Occipital lobe (tissue), 2 donors: ENCODE results near the gene TIGD1. TPM values are rescaled to one million over a fixed set of nuclear protein-coding genes. Genes with fewer than 3 reads are reported as not detected.
"Not testable (repeated sequence)": the region's sequence is repeated elsewhere in the genome, so short reads cannot be mapped to it uniquely, and the experiment has no call there.

Source experiments
- DNase-seq: peaks from one replicate; lab custom pipeline; 2025; lab: John Stamatoyannopoulos, UW
- total RNA-seq: library from RNA; depleted of rRNA; stranded (reverse); fragments of >200 nt; gene quantifications from one replicate; pipeline ENCODE4 v1.2.3, GENCODE V29; 2014

Gene TIGD1
- total RNA-seq, 1 donor from 2014 or later = 11.2 TPM

DNA sequence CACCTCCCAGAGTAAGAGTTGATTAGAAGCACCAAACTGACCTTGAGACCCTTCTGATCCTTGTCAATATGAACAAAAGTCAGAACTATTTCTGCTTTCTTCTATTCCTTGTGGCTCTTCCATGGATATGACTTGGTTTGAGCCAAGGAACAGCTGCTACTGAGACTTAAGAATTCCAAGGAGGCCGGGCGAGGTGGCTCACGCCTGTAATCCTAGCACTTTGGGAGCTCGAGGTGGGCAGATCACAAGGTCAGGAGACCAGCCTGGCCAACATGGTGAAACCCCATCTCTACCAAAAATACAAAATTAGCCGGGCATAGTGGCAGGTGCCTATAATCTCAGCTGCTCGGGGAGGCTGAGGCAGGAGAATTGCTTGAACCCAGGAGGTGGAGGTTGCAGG is 20.1 kb upstream of the TIGD1 start:
- DNase-seq = not testable (repeated sequence)

DNA sequence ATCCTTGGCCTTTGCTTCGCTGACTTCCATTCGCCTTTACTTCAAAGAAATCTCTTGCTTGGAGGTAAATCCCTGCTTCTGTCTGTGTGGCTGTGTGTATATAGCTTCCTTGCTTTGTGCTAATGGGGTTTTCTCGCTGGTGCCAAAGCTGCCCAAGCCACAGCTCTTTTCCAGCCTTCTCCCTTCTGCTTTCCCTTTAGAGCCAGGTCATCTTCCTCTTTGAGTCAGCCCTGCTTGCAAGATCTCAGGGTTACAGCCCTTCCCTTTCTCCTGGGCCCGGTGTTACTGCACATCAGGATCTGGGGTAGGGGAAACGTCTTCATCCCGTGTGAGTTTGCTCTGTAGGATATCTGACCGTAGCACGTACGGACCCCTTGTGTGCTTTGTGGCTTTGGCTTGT is 19.2 kb upstream of the TIGD1 start:
- no peak for DNase-seq

DNA sequence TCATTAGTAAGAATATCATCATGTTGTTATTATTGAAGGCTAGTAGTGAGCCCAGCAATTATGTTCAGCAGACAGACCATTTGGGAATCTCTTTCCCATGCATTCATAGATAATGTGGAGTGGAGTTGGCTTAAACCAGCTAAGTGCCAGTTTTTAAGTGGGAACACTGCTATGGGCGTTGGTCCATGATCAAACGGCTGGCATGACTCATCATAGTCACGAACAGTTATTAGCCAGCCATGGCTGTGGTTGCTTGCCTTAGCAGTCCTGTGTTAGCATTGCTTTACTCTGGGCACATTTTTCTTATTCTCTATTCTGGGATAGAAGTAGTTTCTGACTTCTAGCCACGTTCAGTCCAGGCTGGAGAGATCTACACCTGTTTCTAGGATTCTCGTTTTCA is 17.8 kb upstream of the TIGD1 start:
- DNase-seq = no peak

DNA sequence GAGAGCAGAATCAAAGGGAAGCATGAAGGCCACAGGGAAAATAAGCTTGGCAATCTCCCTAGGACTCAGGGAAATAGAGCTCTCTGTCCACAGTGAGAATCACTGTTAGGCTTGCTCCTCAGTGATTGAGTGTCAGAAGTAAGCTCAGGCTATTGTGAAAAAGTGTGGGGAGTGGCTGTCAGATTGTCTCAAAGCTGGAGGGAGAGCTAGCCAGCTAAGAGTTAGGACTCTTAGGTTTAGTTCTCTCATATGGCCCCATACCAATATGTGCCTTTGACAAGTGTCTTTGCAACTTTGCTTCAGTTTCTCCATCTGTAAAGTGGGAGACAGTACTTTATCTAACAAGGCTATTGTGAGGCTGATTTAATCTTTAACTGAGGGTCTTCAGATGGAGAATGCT is 17.4 kb upstream of the TIGD1 start:
- no peak for DNase-seq

DNA sequence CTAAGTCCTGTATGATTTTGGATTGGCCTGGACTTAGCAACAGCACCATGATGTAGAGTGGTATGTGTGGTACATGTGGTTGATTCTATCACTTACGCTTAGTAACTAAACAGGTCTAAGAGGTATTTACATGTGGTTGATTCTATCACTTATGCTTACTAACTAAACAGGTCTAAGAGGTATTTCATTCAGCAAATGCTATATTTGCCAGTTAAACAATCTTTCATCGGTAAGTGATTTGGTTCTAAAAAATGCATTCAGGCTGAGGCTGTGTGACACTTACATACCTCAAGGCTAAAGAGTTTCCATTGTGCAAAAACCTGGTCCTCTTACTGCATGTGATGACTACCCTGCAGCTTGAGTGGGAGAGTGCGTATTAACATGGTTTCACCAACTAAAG is 13.2 kb upstream of the TIGD1 start:
- no peak for DNase-seq

DNA sequence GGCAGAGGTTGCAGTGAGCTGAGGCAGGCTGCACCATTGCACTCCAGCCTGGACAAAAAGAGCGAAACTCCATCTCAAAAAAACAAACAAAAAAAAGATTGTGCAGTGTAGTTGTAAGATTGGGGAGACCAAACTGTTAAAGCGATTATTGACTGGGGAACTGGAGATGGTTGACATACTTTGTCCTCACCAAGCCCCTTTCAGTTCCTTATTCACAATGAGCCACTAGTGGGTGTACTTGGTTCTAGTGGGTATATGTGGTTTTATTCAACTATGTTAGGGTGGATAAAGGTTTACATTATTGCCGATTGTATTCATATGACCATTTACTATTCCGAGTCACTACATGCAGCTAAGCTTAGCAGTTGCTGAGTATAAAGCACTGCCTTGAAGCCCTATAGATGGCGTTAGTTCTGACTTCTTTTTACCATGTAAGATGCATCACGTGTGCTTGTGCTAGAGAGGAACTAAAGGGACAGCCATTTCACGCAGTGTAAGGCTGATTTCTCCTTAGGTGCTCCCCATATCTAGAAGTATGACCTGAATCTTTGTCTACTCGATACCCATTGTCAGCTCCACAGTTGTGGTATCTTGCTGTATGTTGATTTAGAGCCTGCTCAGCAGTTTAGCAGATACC is 12.3 kb upstream of the TIGD1 start:
- no peak for DNase-seq

DNA sequence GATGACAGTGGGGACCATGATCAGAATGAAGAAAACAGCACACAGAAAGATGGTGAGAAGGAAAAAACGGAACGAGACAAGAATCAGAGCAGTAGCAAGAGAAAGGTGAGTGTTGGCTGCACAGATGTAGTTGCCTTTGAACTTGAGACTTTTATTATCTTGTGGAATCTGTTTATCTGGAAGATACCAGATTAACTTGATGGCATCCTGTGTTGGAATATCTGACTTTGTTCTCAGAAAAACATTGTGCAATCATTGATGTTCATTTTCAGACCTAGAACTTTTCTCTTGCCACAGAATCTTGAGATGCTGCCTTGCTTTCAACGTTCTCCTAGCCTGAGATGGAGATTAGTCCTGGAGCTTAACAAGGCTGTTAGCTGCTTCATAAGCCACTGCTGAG is 6.1 kb upstream of the TIGD1 start:
- DNase-seq = no peak

DNA sequence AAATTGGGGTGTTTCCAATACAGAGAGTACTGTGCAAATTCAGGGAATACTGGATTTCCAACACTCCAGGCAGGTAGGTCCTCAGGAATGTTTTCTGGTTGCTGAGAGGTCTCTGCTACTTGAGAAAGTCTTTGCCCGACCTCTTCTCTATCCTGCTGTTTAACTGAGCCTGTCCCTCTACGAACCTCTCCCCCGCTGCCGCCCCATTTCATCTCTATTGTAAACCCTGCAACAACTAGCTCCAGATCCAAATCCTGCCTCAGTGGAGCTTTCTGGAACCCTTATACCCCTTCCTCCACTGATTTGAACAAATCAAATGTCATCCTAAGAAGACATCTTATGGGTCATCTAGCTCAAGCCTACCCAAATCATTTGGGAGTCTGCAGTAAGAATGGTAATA is 1.4 kb upstream of the TIGD1 start:
- DNase-seq = no peak

DNA sequence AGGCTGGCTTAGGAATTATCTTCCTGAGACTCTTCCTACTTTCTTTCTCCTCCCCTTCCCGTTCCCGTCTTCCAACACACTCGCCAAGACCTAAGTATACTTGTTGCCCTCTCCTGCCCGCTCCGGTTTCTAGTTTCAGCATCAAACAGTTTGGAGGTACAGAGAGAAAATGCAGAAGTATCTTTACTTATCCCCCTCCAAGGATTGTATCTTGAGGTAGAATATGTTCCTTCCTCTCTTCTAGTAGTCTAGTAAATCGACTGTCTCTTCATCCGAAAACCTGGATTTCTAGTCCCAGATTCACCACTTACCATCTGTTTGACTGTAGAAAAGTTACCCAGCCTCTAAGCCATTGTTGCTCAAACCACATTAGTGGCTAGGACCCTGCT is 887 bp upstream of the TIGD1 start:
- DNase-seq = no peak

DNA sequence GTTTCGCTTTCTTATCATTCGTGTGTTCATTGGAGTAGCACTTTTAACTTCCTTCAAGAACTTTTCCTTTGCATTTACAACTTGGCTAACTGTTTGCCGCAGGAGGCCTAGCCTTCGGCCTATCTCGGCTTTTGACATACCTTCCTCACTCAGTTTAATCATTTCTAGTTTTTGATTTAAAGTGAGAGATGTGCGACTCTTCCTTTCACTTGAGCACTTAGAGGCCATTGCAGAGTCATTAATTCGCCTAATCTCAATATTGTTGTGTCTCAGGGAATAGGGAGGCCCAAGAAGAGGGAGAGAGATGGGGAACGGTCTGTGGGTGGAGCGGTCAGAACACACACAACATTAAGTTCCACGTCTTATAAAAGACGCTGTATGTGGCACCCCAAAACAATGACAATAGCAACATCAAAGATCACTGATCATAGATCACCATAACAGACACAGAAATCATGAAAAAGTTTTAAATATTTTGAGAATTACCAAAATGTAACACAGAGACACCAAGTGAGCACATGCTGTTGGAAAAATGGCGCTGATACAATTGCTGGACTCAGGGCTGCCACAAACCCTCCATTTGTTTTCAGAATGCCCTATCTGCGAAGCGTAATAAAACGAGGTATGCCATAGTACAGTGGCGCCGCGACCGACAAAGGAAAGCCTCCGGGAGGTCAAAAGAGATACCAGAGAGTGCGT is 553 bp downstream of the TIGD1 start:
- no peak for DNase-seq

DNA sequence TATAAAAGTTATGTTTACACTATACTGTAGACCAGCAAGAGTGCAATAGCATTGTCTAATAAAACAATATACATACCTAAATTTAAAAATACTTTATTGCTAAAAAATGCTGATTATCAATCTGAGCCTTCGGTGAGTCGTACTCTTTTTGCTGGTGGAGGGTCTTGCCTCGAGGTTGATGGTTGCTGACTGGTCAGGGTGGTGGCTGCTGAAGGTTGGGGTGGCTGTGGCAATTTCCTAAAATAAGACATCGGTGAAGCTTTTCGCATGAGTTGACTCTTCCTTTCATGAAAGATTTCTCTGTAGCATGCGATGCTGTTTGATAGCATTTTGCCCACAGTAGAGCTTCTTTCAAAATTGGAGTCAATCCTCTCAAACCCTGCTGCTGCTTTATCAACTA is 2.4 kb downstream of the TIGD1 start:
- no peak for DNase-seq

DNA sequence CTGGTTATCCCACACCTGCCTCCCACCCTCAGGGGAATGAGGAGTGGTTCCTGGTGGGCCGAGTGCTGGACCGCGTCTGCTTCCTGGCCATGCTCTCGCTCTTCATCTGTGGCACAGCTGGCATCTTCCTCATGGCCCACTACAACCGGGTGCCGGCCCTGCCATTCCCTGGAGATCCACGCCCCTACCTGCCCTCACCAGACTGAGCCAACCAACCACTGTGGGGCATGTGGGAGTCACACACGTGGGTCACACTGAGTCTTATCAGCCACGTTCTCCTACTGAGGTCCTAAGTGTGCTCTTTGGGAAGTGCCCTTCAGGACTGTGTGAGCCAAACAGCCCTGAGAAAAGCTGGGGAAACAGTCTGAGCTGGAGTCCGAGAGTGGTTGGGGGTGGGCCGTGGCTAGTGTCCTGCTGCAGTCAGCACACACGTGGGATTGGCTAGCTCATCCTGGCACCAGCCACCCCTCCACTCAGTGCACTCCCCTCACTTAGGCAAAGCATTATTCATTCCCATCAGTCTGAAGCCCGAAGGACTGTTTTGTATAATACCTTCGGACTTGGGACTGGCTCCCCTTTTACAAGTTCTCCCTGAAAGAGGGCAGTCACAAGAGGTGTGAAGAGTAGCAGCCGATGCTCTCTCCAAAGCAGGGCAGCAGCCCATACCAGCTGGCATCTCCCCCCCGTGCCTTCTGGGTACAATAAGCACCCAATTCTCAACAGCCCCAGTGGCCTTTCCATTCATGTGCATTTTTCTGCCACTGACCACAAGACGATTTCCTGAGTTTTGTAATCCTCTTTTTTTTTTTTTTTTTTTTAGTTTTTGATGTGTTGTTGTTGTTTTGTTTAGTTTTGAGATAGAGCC is 4.6 kb downstream of the TIGD1 start:
- DNase-seq = no peak

DNA sequence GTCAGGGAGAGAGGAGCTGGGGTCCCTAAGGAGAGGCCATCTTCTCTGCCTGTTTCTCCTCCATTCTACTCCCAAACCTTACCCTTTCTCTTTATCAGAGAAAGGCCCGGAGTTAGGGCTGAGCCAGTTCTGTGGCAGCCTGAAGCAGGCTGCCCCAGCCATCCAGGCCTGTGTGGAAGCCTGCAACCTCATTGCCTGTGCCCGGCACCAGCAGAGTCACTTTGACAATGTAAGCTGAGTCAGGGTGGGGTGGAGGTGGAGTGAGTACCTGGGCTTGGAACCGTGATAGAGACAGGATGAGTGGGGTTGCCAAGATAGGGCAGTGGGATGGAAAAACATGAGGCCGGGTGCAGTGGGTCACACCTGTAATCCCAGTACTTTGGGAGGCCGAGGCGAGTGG is 5.7 kb downstream of the TIGD1 start:
- DNase-seq = no peak

DNA sequence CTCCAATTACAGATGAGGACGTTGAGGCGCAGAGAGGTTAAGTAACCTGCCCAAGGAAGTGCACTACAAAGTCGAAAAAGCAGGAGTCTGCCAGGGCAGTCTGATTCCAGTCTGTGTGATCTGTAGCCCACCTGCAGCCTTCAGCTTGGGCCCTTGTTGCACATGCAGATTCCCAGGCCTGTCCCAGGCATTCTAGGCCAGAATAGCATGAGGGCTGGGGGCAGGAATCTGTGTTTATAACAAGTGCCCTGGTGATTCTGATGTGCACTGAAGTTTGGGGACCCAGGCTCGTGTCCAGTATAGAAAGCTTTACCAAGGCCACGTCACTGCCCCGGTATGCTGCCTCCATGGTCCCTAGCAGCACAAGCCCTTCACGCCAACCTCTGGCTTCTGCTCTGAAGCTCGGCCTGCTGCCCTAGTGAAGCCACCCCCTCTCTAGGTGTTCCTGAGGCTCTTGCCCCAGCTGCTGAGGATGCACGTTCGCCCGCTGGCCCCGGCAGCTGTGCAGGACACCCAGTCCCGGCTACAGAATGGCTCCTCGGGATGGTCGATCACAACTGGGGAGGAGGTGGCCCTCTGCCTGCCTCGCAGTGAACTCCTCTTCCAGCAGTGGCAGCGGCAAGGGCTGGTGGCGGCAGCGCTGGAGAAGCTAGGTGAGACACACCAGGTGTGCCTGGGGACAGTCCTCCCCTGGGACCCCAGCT is 6.3 kb downstream of the TIGD1 start:
- no peak for DNase-seq

DNA sequence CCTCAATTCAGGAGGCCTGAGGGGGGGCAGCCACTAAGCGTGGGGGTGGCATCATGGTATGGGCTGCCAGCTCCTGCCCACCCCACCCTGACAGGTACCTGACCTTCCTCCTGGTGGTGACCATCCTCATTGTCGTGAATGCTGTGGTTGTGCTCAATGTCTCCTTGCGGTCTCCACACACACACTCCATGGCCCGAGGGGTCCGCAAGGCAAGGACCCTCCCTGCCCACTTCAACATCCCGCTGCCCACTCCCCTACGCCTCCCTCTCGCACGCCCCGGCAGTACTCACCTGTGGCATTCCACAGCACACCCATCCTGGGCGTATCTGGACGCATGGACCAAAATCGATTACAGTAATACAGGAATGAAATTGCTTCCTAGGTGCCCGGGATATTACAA is 6.9 kb downstream of the TIGD1 start:
- no peak for DNase-seq

DNA sequence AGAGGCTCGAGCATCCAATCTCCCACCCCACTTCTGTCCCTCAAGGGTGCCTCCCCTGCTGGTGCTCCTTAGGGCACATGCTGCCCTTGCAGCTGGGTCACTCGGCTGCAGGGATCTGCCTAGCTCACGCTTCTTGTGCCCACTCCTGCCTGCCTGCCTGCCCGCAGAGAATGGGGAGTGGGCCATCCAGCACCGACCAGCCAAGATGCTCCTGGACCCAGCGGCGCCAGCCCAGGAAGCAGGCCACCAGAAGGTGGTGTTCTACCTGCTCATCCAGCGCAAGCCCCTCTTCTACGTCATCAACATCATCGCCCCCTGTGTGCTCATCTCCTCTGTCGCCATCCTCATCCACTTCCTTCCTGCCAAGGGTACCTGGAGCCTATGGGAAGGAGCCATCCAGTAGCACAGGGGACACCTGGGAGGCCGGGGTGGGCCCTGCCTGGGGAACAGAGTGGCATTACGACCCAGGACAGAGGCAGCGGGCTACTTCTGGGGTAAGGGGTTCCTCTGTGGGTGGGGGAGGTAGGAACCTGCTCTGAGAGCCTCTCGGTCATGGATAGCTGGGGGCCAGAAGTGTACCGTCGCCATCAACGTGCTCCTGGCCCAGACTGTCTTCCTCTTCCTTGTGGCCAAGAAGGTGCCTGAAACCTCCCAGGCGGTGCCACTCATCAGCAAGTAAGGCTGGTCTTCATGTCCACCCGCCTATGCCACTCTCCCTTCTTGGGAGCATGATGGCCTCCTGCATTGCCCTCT is 7.5 kb downstream of the TIGD1 start:
- no peak for DNase-seq

DNA sequence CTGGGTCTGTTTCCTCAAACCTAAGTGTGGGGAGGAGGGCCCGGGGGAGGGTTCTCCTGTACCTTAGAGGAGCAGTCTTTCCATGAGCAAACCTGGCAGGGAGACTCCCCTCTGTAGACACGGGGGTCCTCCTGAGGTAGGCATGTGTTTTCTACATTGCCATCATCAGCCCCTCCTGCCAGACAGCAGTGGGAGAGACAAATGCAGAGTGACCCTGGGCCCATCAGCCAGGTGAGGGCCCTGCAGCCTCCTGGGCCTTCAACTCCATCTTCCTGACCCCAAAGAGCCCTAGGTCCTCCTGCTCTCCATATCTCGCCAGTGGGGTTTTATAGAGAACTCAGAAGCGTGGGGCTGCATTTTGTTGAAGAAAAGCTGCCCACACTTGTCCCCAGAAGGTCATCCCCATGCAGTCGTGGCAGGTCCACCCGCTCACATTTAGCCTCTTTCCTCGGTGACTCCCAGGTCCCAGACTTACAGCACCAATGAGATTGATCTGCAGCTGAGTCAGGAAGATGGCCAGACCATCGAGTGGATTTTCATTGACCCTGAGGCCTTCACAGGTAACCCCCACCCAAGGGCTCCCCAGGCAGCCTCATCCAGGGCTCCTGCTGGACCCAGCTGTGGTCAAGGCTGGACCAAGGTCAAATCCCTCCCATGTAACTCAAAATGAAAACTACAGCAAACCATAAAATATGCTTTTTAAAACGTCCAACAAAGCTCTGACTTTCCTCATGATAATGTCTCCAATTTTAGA is 8.2 kb downstream of the TIGD1 start:
- DNase-seq = no peak

DNA sequence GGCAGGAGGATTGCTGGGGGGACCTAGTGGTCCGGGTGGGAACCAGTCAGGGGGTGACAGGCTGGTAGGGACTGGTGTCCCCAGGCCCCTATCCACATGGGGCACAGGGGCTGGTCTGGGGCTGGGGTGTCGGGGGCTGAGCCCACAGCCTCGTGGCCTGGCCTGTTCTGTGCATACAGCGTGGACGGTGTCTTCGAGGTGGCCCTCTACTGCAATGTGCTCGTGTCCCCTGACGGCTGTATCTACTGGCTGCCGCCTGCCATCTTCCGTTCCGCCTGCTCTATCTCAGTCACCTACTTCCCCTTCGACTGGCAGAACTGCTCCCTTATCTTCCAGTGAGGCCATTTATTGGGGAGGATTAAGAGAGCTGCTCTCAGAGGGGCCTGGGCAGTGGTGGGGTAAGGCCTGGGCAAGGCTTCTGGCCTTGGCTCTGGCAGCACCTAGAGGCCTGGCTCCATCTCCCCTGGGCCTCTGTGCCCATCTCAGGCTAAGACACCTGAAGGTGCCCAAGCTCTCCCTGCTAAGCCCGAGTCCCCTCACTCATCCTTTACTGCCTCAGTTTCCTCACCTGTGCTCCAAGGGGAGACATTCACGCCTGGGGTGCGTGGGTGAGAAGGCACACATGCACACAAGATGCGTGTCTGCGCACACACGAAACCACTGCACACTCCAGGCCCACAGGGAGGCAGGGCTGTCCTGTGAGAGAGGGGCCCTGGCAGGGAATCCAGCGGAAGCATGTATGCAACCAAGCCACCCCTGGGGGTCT is 9.0 kb downstream of the TIGD1 start:
- DNase-seq = no peak

DNA sequence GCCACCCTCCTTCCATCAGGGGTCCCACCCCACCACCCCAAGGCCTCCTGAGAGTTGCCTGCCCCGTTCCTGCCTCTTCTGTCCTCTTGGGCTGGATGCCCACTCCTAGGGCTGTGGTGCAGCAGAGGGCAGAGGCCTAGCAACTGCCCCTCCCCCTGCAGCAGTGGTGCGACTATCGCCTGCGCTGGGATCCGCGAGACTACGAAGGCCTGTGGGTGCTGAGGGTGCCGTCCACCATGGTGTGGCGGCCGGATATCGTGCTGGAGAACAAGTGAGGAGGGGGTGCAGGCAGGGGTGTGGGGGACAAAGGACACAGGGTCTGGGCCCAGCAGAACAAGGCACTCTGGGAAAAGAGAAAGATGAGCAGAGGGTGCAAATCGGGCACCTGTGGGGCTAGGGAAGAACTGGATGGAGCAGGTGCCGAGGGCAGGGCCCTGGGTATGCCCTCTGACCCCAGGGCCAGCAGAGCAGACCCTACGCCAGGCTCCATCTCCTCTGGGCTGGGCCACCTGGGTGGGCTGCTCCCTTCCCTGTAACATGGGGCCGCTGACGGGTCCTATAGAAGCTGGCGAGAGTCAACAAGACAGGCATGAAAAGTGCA is 9.8 kb downstream of the TIGD1 start:
- no peak for DNase-seq
